ENCODE measurements around the gene UCMA. TPM values are rescaled to one million over a fixed set of nuclear protein-coding genes. Genes with fewer than 3 reads are reported as not detected.

UCMA gene
- total RNA-seq, 1 experiment from 2014 or later: 0.63 TPM

GRCh38 chr10:13218878-13219277 is 15.3 kb downstream of the UCMA start:
- Histone ChIP-seq H3K4me1 (ENCODE audit: low read length) (0 out of 2 replicates have a peak, but pooled peaks cover 5% of the 10 kb centered on the region), H3K4me2 (ENCODE audit: low read depth, low read length, poor library complexity, severe bottlenecking) (no peak overlapping the region), H4K20me1 (ENCODE audit: insufficient read depth, low read depth, low read length) (no peaks in the 10 kb centered on the region), H3K36me3 (ENCODE audit: insufficient read depth, low read length) (no peaks in the 10 kb centered on the region), H3K79me2 (ENCODE audit: low read length) (no peaks in the 10 kb centered on the region), H3K9ac (ENCODE audit: low read length) (no peak overlapping the region), H2AFZ (ENCODE audit: low read length) (no peak overlapping the region), H3K4me3 (ENCODE audit: low read length) (no peak overlapping the region), H3K9me3 (ENCODE audit: low read length) (no peaks in the 10 kb centered on the region), H3K27ac (ENCODE audit: low read length) (no peak overlapping the region), H3K27me3 (ENCODE audit: low read length) (no peaks in the 10 kb centered on the region), H3K9me2 (replicated peaks; ENCODE audit: insufficient read depth, low read length) (no peaks in the 10 kb centered on the region)
- DNase-seq: no peak

GRCh38 chr10:13213163-13213562 is 21.0 kb downstream of the UCMA start:
- H3K9me2 ChIP-seq (replicated peaks; ENCODE audit: insufficient read depth, low read length): no peaks in the 10 kb centered on the region
- no peak overlapping the region for H3K4me2 ChIP-seq (ENCODE audit: low read depth, low read length, poor library complexity, severe bottlenecking)
- DNase-seq: no peak
- no peak overlapping the region for H3K27ac ChIP-seq (ENCODE audit: low read length)
- H3K79me2 ChIP-seq (ENCODE audit: low read length): no peaks in the 10 kb centered on the region
- H3K4me1 ChIP-seq (ENCODE audit: low read length): no peaks in the 10 kb centered on the region
- peaks cover 15% of the 10 kb centered on the region for H3K36me3 ChIP-seq (ENCODE audit: insufficient read depth, low read length)
- H3K27me3 ChIP-seq (ENCODE audit: low read length): no peaks in the 10 kb centered on the region
- no peak overlapping the region for H3K4me3 ChIP-seq (ENCODE audit: low read length)
- no peaks in the 10 kb centered on the region for H4K20me1 ChIP-seq (ENCODE audit: insufficient read depth, low read depth, low read length)
- no peak overlapping the region for H3K9ac ChIP-seq (ENCODE audit: low read length)
- H2AFZ ChIP-seq (ENCODE audit: low read length): no peak overlapping the region
- H3K9me3 ChIP-seq (ENCODE audit: low read length): no peaks in the 10 kb centered on the region

GRCh38 chr10:13206546-13207443 is 27.4 kb downstream of the UCMA start:
- Histone ChIP-seq H3K4me3 (ENCODE audit: low read length) (no peak overlapping the region), H3K9me2 (replicated peaks; ENCODE audit: insufficient read depth, low read length) (no peaks in the 10 kb centered on the region), H3K79me2 (ENCODE audit: low read length) (no peaks in the 10 kb centered on the region), H3K4me2 (ENCODE audit: low read depth, low read length, poor library complexity, severe bottlenecking) (no peak overlapping the region), H4K20me1 (ENCODE audit: insufficient read depth, low read depth, low read length) (no peaks in the 10 kb centered on the region), H3K9me3 (ENCODE audit: low read length) (no peaks in the 10 kb centered on the region), H3K9ac (ENCODE audit: low read length) (no peak overlapping the region), H3K27me3 (ENCODE audit: low read length) (no peaks in the 10 kb centered on the region), H3K4me1 (ENCODE audit: low read length) (no peaks in the 10 kb centered on the region), H3K27ac (ENCODE audit: low read length) (no peak overlapping the region), H3K36me3 (ENCODE audit: insufficient read depth, low read length) (peaks cover 32% of the 10 kb centered on the region), H2AFZ (ENCODE audit: low read length) (no peak overlapping the region)
- peak; percentile 55 for DNase-seq

GRCh38 chr10:13206091-13206490 is 28.1 kb downstream of the UCMA start:
- no peak overlapping the region for H3K4me2 ChIP-seq (ENCODE audit: low read depth, low read length, poor library complexity, severe bottlenecking)
- no peaks in the 10 kb centered on the region for H4K20me1 ChIP-seq (ENCODE audit: insufficient read depth, low read depth, low read length)
- H3K4me3 ChIP-seq (ENCODE audit: low read length): no peak overlapping the region
- no peaks in the 10 kb centered on the region for H3K9me2 ChIP-seq (replicated peaks; ENCODE audit: insufficient read depth, low read length)
- no peaks in the 10 kb centered on the region for H3K79me2 ChIP-seq (ENCODE audit: low read length)
- H3K4me1 ChIP-seq (ENCODE audit: low read length): no peaks in the 10 kb centered on the region
- no peak for DNase-seq
- peaks cover 33% of the 10 kb centered on the region for H3K36me3 ChIP-seq (ENCODE audit: insufficient read depth, low read length)
- H2AFZ ChIP-seq (ENCODE audit: low read length): no peak overlapping the region
- no peaks in the 10 kb centered on the region for H3K27me3 ChIP-seq (ENCODE audit: low read length)
- no peak overlapping the region for H3K27ac ChIP-seq (ENCODE audit: low read length)
- H3K9me3 ChIP-seq (ENCODE audit: low read length): no peaks in the 10 kb centered on the region
- no peak overlapping the region for H3K9ac ChIP-seq (ENCODE audit: low read length)

- no peak overlapping the region for H3K4me3 ChIP-seq (ENCODE audit: low read length)
- H3K4me2 ChIP-seq (ENCODE audit: low read depth, low read length, poor library complexity, severe bottlenecking): no peak overlapping the region
- no peaks in the 10 kb centered on the region for H3K9me2 ChIP-seq (replicated peaks; ENCODE audit: insufficient read depth, low read length)
- H3K36me3 ChIP-seq (ENCODE audit: insufficient read depth, low read length): peaks cover 41% of the 10 kb centered on the region
- no peaks in the 10 kb centered on the region for H3K4me1 ChIP-seq (ENCODE audit: low read length)
- no peak overlapping the region for H3K27ac ChIP-seq (ENCODE audit: low read length)
- no peak overlapping the region for H3K9ac ChIP-seq (ENCODE audit: low read length)
- H3K9me3 ChIP-seq (ENCODE audit: low read length): no peaks in the 10 kb centered on the region
- no peaks in the 10 kb centered on the region for H4K20me1 ChIP-seq (ENCODE audit: insufficient read depth, low read depth, low read length)
- H3K27me3 ChIP-seq (ENCODE audit: low read length): no peaks in the 10 kb centered on the region
- no peaks in the 10 kb centered on the region for H3K79me2 ChIP-seq (ENCODE audit: low read length)
- H2AFZ ChIP-seq (ENCODE audit: low read length): no peak overlapping the region
- DNase-seq: no peak
Observed at GRCh38 chr10:13201132-13201531, 33.0 kb downstream of the UCMA start.

GRCh38 chr10:13195016-13195415 is 39.2 kb downstream of the UCMA start:
- Histone ChIP-seq H3K27me3 (ENCODE audit: low read length) (no peaks in the 10 kb centered on the region), H3K4me3 (ENCODE audit: low read length) (no peak overlapping the region), H4K20me1 (ENCODE audit: insufficient read depth, low read depth, low read length) (no peaks in the 10 kb centered on the region), H3K4me1 (ENCODE audit: low read length) (no peaks in the 10 kb centered on the region), H3K9ac (ENCODE audit: low read length) (no peak overlapping the region), H3K79me2 (ENCODE audit: low read length) (no peaks in the 10 kb centered on the region), H2AFZ (ENCODE audit: low read length) (no peak overlapping the region), H3K36me3 (ENCODE audit: insufficient read depth, low read length) (peaks cover 38% of the 10 kb centered on the region), H3K4me2 (ENCODE audit: low read depth, low read length, poor library complexity, severe bottlenecking) (no peak overlapping the region), H3K9me2 (replicated peaks; ENCODE audit: insufficient read depth, low read length) (no peaks in the 10 kb centered on the region), H3K27ac (ENCODE audit: low read length) (no peak overlapping the region), H3K9me3 (ENCODE audit: low read length) (no peaks in the 10 kb centered on the region)
- no peak for DNase-seq

- Histone ChIP-seq H3K9me3 (ENCODE audit: low read length) (no peaks in the 10 kb centered on the region), H3K9me2 (replicated peaks; ENCODE audit: insufficient read depth, low read length) (no peaks in the 10 kb centered on the region), H3K79me2 (ENCODE audit: low read length) (no peaks in the 10 kb centered on the region), H3K4me1 (ENCODE audit: low read length) (no peaks in the 10 kb centered on the region), H3K27ac (ENCODE audit: low read length) (no peak overlapping the region), H4K20me1 (ENCODE audit: insufficient read depth, low read depth, low read length) (no peaks in the 10 kb centered on the region), H3K27me3 (ENCODE audit: low read length) (no peaks in the 10 kb centered on the region), H3K4me2 (ENCODE audit: low read depth, low read length, poor library complexity, severe bottlenecking) (no peak overlapping the region), H3K36me3 (ENCODE audit: insufficient read depth, low read length) (peaks cover 31% of the 10 kb centered on the region), H3K9ac (ENCODE audit: low read length) (no peak overlapping the region), H2AFZ (ENCODE audit: low read length) (no peak overlapping the region), H3K4me3 (ENCODE audit: low read length) (no peak overlapping the region)
- no peak for DNase-seq
Observed at GRCh38 chr10:13193637-13194036, 40.5 kb downstream of the UCMA start.

- no peak for DNase-seq
- H3K9ac ChIP-seq (ENCODE audit: low read length): no peak overlapping the region
- peaks cover 36% of the 10 kb centered on the region for H3K36me3 ChIP-seq (ENCODE audit: insufficient read depth, low read length)
- H4K20me1 ChIP-seq (ENCODE audit: insufficient read depth, low read depth, low read length): no peaks in the 10 kb centered on the region
- no peaks in the 10 kb centered on the region for H3K79me2 ChIP-seq (ENCODE audit: low read length)
- H3K4me2 ChIP-seq (ENCODE audit: low read depth, low read length, poor library complexity, severe bottlenecking): no peak overlapping the region
- no peaks in the 10 kb centered on the region for H3K9me3 ChIP-seq (ENCODE audit: low read length)
- H3K27me3 ChIP-seq (ENCODE audit: low read length): no peaks in the 10 kb centered on the region
- no peaks in the 10 kb centered on the region for H3K9me2 ChIP-seq (replicated peaks; ENCODE audit: insufficient read depth, low read length)
- H3K4me1 ChIP-seq (ENCODE audit: low read length): no peaks in the 10 kb centered on the region
- H2AFZ ChIP-seq (ENCODE audit: low read length): no peak overlapping the region
- H3K4me3 ChIP-seq (ENCODE audit: low read length): no peak overlapping the region
- no peak overlapping the region for H3K27ac ChIP-seq (ENCODE audit: low read length)
Observed at GRCh38 chr10:13191362-13191761, 42.8 kb downstream of the UCMA start.

Measured in Karpas-422 (cell line).